DOHH2 (cell line): ENCODE data around the gene MBD5.
A peak's percentile ranks its signal among the peaks of the same experiment; 100 is the strongest.

ENCODE experiments used
- H3F3A ChIP-seq: fragments of 200-600 bp; sonication (generic), shearing (Covaris generic); 2 replicates; pipeline ENCODE4 v1.6.0; 2016; ENCODE audit warnings: antibody characterized with exemption, mild to moderate bottlenecking; ENCODE audit not compliant: control insufficient read depth, insufficient read depth
- H3K27ac ChIP-seq: fragments of 200-600 bp; sonication (generic); 2 replicates; pipeline ENCODE4 v1.5.1; 2014; ENCODE audit warnings: low read depth, mild to moderate bottlenecking, low read length, moderate library complexity
- H3K27me3 ChIP-seq: fragments of 200-600 bp; sonication (generic); 2 replicates; pipeline ENCODE4 v1.6.1; 2014; ENCODE audit warnings: mild to moderate bottlenecking, low read length, mixed read lengths; ENCODE audit not compliant: control insufficient read depth
- H3K36me3 ChIP-seq: fragments of 200-600 bp; sonication (generic); 2 replicates; pipeline ENCODE4 v1.6.1; 2014; ENCODE audit warnings: mild to moderate bottlenecking, low read length, moderate library complexity, mixed read lengths; ENCODE audit not compliant: control insufficient read depth
- H3K4me1 ChIP-seq: fragments of 200-600 bp; sonication (generic); 2 replicates; pipeline ENCODE4 v1.6.1; 2014; ENCODE audit warnings: mild to moderate bottlenecking, low read length, mixed read lengths; ENCODE audit not compliant: control insufficient read depth
- H3K4me2 ChIP-seq: fragments of 200-600 bp; sonication (generic); 2 replicates; pipeline ENCODE4 v1.6.0; 2014; ENCODE audit warnings: mild to moderate bottlenecking, low read length, moderate library complexity
- H3K4me3 ChIP-seq: fragments of 200-600 bp; sonication (generic); 2 replicates; pipeline ENCODE4 v1.5.1; 2014; ENCODE audit warnings: mild to moderate bottlenecking, low read length, mixed read lengths
- H3K79me2 ChIP-seq: fragments of 200-600 bp; sonication (generic); 2 replicates; pipeline ENCODE4 v1.6.1; 2014; ENCODE audit warnings: mild to moderate bottlenecking, low read length, mixed read lengths; ENCODE audit not compliant: control insufficient read depth
- H3K9me2 ChIP-seq: fragments of 200-600 bp; sonication (generic); replicated peaks from 2 replicates; pipeline ENCODE4 v1.6.1; 2014; ENCODE audit warnings: mild to moderate bottlenecking, low read length, mixed read lengths; ENCODE audit not compliant: control insufficient read depth
- H3K9me3 ChIP-seq: fragments of 200-600 bp; sonication (generic); 2 replicates; pipeline ENCODE4 v1.6.1; 2014; ENCODE audit warnings: antibody characterized with exemption, low read length, mixed read lengths; ENCODE audit not compliant: control insufficient read depth, insufficient read depth
- H4K20me1 ChIP-seq: fragments of 200-600 bp; sonication (generic); 2 replicates; pipeline ENCODE4 v1.6.0; 2014; ENCODE audit warnings: low read depth, mild to moderate bottlenecking, antibody characterized with exemption, low read length, moderate library complexity; ENCODE audit not compliant: control insufficient read depth, insufficient read depth
- EZH2phosphoT487 ChIP-seq: fragments of 200-600 bp; sonication (generic); IDR thresholded peaks from 2 replicates; pipeline ENCODE4 v1.6.1; 2017; ENCODE audit warnings: borderline replicate concordance, mild to moderate bottlenecking, antibody characterized with exemption, low read length, moderate library complexity, mixed read lengths
- TF ChIP-seq, protein P1 (sequence below): fragments of 200-600 bp; sonication (generic); IDR thresholded peaks from one replicate; pipeline ENCODE4 v1.5.1; 2014; ENCODE audit warnings: antibody characterized with exemption, mild to moderate bottlenecking, low read depth, low read length; ENCODE audit not compliant: poor library complexity, severe bottlenecking

Gene MBD5

DNA sequence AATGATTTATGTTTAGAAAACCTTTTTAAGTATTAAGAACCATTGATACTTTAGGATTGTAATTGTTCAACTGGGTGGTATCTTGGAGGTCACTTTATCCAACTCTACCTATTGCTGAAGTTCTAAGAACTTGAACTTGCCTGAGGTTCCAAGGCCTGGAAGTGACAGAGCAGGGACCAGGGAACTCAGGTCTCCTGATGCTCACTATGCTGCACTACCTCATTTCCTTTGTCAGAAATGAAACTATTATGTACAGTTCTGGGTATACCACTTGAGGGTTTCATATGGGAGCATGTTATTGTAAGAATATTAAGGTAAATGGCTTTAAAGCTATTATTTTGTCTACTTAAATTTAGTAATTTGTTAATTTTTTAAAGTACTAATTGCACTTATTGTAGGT, 3.0 kb downstream of the MBD5 start:
- TF ChIP-seq, protein P1, sequence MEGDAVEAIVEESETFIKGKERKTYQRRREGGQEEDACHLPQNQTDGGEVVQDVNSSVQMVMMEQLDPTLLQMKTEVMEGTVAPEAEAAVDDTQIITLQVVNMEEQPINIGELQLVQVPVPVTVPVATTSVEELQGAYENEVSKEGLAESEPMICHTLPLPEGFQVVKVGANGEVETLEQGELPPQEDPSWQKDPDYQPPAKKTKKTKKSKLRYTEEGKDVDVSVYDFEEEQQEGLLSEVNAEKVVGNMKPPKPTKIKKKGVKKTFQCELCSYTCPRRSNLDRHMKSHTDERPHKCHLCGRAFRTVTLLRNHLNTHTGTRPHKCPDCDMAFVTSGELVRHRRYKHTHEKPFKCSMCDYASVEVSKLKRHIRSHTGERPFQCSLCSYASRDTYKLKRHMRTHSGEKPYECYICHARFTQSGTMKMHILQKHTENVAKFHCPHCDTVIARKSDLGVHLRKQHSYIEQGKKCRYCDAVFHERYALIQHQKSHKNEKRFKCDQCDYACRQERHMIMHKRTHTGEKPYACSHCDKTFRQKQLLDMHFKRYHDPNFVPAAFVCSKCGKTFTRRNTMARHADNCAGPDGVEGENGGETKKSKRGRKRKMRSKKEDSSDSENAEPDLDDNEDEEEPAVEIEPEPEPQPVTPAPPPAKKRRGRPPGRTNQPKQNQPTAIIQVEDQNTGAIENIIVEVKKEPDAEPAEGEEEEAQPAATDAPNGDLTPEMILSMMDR: no peak
- no peak for TF ChIP-seq EZH2phosphoT487
- Histone ChIP-seq H3K36me3 (no peaks in the 10 kb centered on the region), H3K4me3 (no peak overlapping the region), H3K27ac (no peak overlapping the region), H3K79me2 (peaks cover 64% of the 10 kb centered on the region), H3K4me2 (peak overlapping the region; percentile 80), H3K9me3 (no peaks in the 10 kb centered on the region), H3F3A (no peaks in the 10 kb centered on the region), H4K20me1 (no peaks in the 10 kb centered on the region), H3K27me3 (no peaks in the 10 kb centered on the region), H3K9me2 (no peaks in the 10 kb centered on the region), H3K4me1 (peaks cover 23% of the 10 kb centered on the region)

DNA sequence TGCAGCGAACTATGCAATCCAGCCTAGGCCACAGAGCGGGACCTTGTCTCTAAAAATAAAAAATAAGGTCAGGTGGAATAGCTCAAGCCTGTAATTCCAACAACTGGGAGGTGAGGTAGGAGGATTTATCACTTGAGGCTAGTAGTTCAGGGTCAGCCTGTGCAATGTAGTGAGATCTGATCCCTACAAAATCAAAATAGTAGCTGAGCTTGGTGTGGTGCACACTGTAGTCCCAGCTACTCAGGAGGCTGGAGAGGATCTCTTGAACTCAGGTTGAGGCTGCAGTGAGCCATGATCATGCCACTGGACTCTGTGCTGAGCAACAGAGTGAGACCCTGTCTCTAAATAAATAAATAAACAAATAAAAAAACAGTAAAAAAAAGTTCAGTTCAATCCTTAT, 5.7 kb downstream of the MBD5 start:
- TF ChIP-seq EZH2phosphoT487: no peak
- TF ChIP-seq, protein P1: no peak
- H3K36me3 ChIP-seq: no peaks in the 10 kb centered on the region
- H3K27ac ChIP-seq: no peak overlapping the region
- peaks cover 43% of the 10 kb centered on the region for H3K79me2 ChIP-seq
- no peak overlapping the region for H3K4me2 ChIP-seq
- no peaks in the 10 kb centered on the region for H3K9me3 ChIP-seq
- no peak overlapping the region for H3K4me3 ChIP-seq
- no peaks in the 10 kb centered on the region for H3F3A ChIP-seq
- H4K20me1 ChIP-seq: no peaks in the 10 kb centered on the region
- H3K27me3 ChIP-seq: no peaks in the 10 kb centered on the region
- no peaks in the 10 kb centered on the region for H3K9me2 ChIP-seq
- peaks cover 19% of the 10 kb centered on the region for H3K4me1 ChIP-seq

DNA sequence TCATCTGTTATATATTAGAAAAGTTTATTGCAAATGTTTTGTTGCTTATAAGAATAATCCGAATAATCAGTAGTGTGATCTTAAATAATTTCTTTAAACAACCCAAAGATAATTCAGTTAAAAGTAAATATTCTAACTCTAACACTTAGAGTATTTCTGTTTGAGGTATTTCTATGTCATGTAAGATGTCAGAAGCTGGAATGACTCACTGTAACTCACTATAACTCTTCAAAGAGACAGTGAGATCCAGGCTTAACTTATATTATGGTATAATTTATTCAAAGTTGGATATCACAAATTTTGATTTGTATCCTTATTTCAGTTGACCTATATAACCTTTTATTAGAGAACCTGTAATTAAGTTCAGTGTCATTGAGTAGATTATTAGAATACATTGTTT, 6.9 kb downstream of the MBD5 start:
- Histone ChIP-seq H3K79me2 (peaks cover 30% of the 10 kb centered on the region), H3F3A (no peaks in the 10 kb centered on the region), H3K27me3 (no peaks in the 10 kb centered on the region), H3K4me3 (no peak overlapping the region), H4K20me1 (no peaks in the 10 kb centered on the region), H3K4me2 (no peak overlapping the region), H3K9me2 (no peaks in the 10 kb centered on the region), H3K4me1 (peaks cover 14% of the 10 kb centered on the region), H3K27ac (no peak overlapping the region), H3K9me3 (no peaks in the 10 kb centered on the region), H3K36me3 (no peaks in the 10 kb centered on the region)
- no peak for TF ChIP-seq EZH2phosphoT487
- TF ChIP-seq, protein P1: no peak

DNA sequence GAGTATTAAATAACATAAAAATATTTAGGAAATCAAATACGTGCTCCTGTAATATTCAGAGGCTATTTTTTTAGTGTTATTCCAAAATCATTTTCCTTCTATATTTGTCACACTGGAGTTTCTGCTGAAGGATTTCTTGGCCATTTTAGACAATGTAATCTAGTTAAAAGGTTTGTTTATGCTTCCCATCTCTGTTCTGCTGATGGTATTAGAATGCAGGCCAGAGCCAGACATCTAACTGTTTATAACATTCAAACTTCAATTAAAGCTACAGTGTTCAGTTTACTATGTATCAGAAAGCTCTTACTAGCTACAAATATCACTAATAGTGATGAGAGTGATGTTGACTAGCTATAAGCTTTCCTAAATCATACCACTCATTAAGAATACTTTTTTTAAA, 7.9 kb downstream of the MBD5 start:
- Histone ChIP-seq H3K27me3 (no peaks in the 10 kb centered on the region), H3K9me2 (no peaks in the 10 kb centered on the region), H3K9me3 (no peaks in the 10 kb centered on the region), H3F3A (no peaks in the 10 kb centered on the region), H3K36me3 (no peaks in the 10 kb centered on the region), H4K20me1 (no peaks in the 10 kb centered on the region), H3K79me2 (peaks cover 20% of the 10 kb centered on the region), H3K4me2 (no peak overlapping the region), H3K4me1 (peaks cover 8% of the 10 kb centered on the region), H3K27ac (no peak overlapping the region), H3K4me3 (no peak overlapping the region)
- TF ChIP-seq EZH2phosphoT487: no peak
- TF ChIP-seq, protein P1: no peak
